SK-N-SH treated with all-trans-retinoic acid at 6 μM for 48 hours (cell line): Measurements from ENCODE around the gene TMEM51.
A peak's percentile ranks its signal among the peaks of the same experiment; 100 is the strongest.

ENCODE experiments used
- ATAC-seq: fragments of 200-7000 bp; cut with Tn5 transposase; 3 replicates; pipeline ENCODE4 v1.9.1; 2020; ENCODE audit warnings: mild to moderate bottlenecking, moderate library complexity
- ARNTL ChIP-seq: fragments of 450-650 bp; formaldehyde crosslinking; IDR thresholded peaks from 2 replicates; pipeline ENCODE4 v1.5.0; 2020; ENCODE audit warnings: low read depth, mild to moderate bottlenecking, moderate library complexity, borderline replicate concordance
- BACH2 ChIP-seq: fragments of 250-450 bp; sonication (Bioruptor Pico); IDR thresholded peaks from 2 replicates; pipeline ENCODE4 v1.9.0; 2021; ENCODE audit warnings: mild to moderate bottlenecking, borderline replicate concordance
- CSDC2 ChIP-seq: fragments of 250-450 bp; sonication (Bioruptor Pico); IDR thresholded peaks from 2 replicates; pipeline ENCODE4 v1.5.0; 2020; ENCODE audit warnings: mild to moderate bottlenecking, moderate library complexity
- GLIS3 ChIP-seq: fragments of 250-450 bp; sonication (Bioruptor Pico); IDR thresholded peaks from 2 replicates; pipeline ENCODE4 v1.5.0; 2020; ENCODE audit warnings: mild to moderate bottlenecking, moderate library complexity
- ISL1 ChIP-seq: fragments of 250-450 bp; sonication (Bioruptor Pico); IDR thresholded peaks from 2 replicates; pipeline ENCODE4 v2.1.2; 2022; ENCODE audit warnings: mild to moderate bottlenecking, moderate library complexity
- OSR1 ChIP-seq: fragments of 250-450 bp; sonication (Bioruptor Pico); IDR thresholded peaks from 2 replicates; pipeline ENCODE4 v1.8.0; 2022; ENCODE audit warnings: moderate library complexity, mild to moderate bottlenecking, inconsistent platforms
- PPARA ChIP-seq: fragments of 250-450 bp; sonication (Bioruptor Pico); IDR thresholded peaks from 2 replicates; pipeline ENCODE4 v1.5.0; 2020; ENCODE audit warnings: mild to moderate bottlenecking, borderline replicate concordance
- RARB ChIP-seq: fragments of 250-450 bp; sonication (Bioruptor Pico); IDR thresholded peaks from 2 replicates; pipeline ENCODE4 v1.8.0; 2021; ENCODE audit warnings: mild to moderate bottlenecking, moderate library complexity
- SNAI2 ChIP-seq: fragments of 250-450 bp; sonication (Bioruptor Pico); IDR thresholded peaks from 2 replicates; pipeline ENCODE4 v1.5.0; 2020; ENCODE audit warnings: mild to moderate bottlenecking, moderate library complexity
- TCF4 ChIP-seq: fragments of 250-450 bp; sonication (Bioruptor Pico); IDR thresholded peaks from 2 replicates; pipeline ENCODE4 v1.8.0; 2021; ENCODE audit warnings: mild to moderate bottlenecking, moderate library complexity, borderline replicate concordance
- TOX ChIP-seq: fragments of 250-450 bp; sonication (Bioruptor Pico); IDR thresholded peaks from 2 replicates; pipeline ENCODE4 v1.8.0; 2021; ENCODE audit warnings: mild to moderate bottlenecking, moderate library complexity, borderline replicate concordance
- ZC3H10 ChIP-seq: fragments of 250-450 bp; sonication (Bioruptor Pico); IDR thresholded peaks from 2 replicates; pipeline ENCODE4 v1.5.1; 2021; ENCODE audit warnings: mild to moderate bottlenecking, moderate library complexity
- ZFP3 ChIP-seq: fragments of 250-450 bp; sonication (Bioruptor Pico); IDR thresholded peaks from 2 replicates; pipeline ENCODE4 v1.5.0; 2020; ENCODE audit warnings: mild to moderate bottlenecking, moderate library complexity
- ZFP30 ChIP-seq: fragments of 450-650 bp; formaldehyde crosslinking; IDR thresholded peaks from 2 replicates; pipeline ENCODE4 v1.5.0; 2022; ENCODE audit warnings: mild to moderate bottlenecking, moderate library complexity
- ZNF565 ChIP-seq: fragments of 450-650 bp; formaldehyde crosslinking; conservative IDR thresholded peaks from 2 replicates; pipeline ENCODE4 v1.5.0; 2020; ENCODE audit warnings: low read depth, mild to moderate bottlenecking, moderate library complexity
- ZNF70 ChIP-seq: fragments of 450-650 bp; formaldehyde crosslinking; IDR thresholded peaks from 2 replicates; pipeline ENCODE4 v1.5.0; 2020; ENCODE audit warnings: mild to moderate bottlenecking, moderate library complexity
- ZNF8 ChIP-seq: fragments of 450-650 bp; formaldehyde crosslinking; IDR thresholded peaks from 2 replicates; pipeline ENCODE4 v1.5.0; 2020; ENCODE audit warnings: mild to moderate bottlenecking, moderate library complexity
- TF ChIP-seq, protein P1 (sequence below): fragments of 250-450 bp; sonication (Bioruptor Pico); IDR thresholded peaks from 2 replicates; pipeline ENCODE4 v1.8.0; 2020; ENCODE audit warnings: mild to moderate bottlenecking, moderate library complexity, borderline replicate concordance
- TF ChIP-seq, protein P2 (sequence below): fragments of 250-450 bp; sonication (Bioruptor Pico); IDR thresholded peaks from 2 replicates; pipeline ENCODE4 v1.8.0; 2021; ENCODE audit warnings: low read depth, mild to moderate bottlenecking, moderate library complexity, borderline replicate concordance
- TF ChIP-seq, protein P3 (sequence below): fragments of 250-450 bp; sonication (Bioruptor Pico); IDR thresholded peaks from 2 replicates; pipeline ENCODE4 v1.5.0; 2020; ENCODE audit warnings: mild to moderate bottlenecking, moderate library complexity
- TF ChIP-seq, protein P4 (sequence below): fragments of 250-450 bp; sonication (Bioruptor Pico); IDR thresholded peaks from 2 replicates; pipeline ENCODE4 v1.5.1; 2020; ENCODE audit warnings: low read depth, mild to moderate bottlenecking, moderate library complexity

The TMEM51 gene

DNA sequence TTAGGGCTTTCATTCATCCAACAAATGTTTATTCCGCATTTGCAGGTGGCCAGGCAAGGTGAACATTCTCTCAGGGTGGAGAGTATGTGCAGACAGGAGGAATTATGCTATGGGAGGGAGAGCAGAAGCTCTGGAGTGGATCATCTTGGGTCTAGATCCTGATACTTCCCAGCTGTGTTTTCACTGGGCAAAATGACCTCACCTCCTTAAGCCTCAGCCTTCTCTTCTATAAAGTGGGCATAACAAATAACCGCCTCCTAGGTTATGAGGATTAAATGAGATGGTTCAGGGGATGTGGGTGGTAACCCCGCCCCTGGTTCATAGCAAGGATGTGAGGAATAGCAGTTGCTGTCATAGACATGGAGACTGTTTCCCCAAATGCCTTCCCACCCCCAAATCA, 1.7 kb upstream of the TMEM51 start:
- no peak for ATAC-seq
- TF ChIP-seq ZNF8 (CRISPR knock-in tag) (no peak), ZNF565 (CRISPR knock-in tag) (no peak), ARNTL (CRISPR knock-in tag) (no peak), ZNF70 (CRISPR knock-in tag) (peak; percentile 95), SNAI2 (CRISPR knock-in tag) (0 out of 2 replicates have a peak, but pooled peaks have one; percentile 9), PPARA (CRISPR knock-in tag) (no peak), CSDC2 (CRISPR knock-in tag) (no peak)

DNA sequence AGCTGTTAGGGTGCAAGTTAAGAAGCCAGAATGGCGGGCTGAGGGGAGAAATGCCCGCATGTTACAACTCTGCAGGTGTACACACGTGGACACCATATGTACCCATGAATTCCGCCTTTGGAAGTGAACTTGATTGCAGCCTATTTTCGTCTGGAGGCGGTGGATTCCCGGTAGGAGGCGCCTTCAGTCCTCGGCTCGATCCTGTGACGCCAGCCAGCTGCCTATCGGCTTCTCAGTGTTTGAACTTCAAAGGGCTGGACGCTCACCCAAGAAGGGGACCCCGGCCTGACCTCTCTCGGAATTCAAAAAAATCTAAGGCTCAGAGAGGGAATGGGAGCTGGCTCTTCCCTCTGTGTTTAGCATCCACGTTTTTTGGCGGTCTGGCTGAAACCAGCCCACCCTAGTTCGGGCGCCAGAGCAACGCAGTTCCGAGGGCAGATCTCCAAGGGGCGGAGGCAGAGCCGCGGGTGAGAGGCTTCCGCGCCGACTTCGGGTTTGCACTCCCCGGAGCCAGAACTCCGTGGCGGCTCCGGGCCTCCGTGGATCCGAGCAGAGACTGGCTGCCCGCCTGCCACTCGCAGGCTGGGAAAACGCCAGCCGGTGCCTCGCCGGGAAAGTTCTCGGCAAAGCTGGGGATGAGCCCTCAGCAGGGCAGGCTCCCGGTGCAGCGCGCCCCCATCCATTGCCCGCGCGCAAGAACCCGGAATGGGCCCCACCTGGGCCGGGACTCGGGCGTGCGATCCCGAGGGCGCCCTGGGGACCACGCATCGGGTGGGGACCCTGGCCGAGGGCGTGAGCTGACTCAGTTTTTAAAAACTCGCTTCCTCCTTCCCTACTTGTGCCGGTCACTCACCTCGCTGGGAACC, 996 bp upstream of the TMEM51 start:
- peak; percentile 78 for ATAC-seq
- TF ChIP-seq OSR1 (CRISPR knock-in tag) (no peak), ZNF565 (CRISPR knock-in tag) (no peak), ZFP30 (CRISPR knock-in tag) (peak; percentile 11; the same call in 1 of the 2 replicates), TCF4 (CRISPR knock-in tag) (peak; percentile 64; the same call in 1 of the 2 replicates)
- TF ChIP-seq, protein P1, sequence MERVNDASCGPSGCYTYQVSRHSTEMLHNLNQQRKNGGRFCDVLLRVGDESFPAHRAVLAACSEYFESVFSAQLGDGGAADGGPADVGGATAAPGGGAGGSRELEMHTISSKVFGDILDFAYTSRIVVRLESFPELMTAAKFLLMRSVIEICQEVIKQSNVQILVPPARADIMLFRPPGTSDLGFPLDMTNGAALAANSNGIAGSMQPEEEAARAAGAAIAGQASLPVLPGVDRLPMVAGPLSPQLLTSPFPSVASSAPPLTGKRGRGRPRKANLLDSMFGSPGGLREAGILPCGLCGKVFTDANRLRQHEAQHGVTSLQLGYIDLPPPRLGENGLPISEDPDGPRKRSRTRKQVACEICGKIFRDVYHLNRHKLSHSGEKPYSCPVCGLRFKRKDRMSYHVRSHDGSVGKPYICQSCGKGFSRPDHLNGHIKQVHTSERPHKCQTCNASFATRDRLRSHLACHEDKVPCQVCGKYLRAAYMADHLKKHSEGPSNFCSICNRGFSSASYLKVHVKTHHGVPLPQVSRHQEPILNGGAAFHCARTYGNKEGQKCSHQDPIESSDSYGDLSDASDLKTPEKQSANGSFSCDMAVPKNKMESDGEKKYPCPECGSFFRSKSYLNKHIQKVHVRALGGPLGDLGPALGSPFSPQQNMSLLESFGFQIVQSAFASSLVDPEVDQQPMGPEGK, result no peak

DNA sequence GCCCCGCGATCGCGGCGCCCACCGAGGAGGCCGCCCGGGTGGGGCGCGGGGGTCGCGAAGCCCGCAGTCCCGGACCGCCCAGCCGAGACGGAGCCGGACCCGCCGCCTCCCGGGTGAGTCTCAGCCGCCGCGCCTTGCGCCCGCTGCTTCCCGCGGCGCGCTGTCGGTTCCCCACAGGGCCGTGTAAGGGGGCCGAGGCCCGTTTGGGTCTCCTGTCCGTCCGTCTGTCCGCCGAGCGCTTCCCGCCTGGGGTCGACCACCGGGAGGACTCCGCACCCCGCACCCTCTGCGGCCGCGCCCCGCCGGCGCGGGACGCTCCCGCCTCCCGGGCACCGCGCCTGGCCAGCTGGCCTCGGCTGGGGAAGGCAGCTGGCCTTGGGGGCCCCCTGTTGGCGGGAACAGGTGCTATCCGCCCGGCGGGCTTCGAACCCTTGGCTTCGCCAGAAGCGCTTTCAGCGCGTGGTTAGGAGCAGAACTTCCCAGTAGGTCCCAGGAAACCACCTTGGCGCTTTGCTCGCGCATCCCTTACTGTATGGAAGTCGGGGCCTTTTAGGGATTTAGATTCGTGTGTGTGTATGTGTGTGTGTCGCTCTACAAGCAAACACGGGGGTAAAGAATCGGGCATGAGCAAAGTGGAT, 414 bp downstream of the TMEM51 start:
- peak; percentile 39 for ATAC-seq
- TF ChIP-seq, protein P1, result no peak
- TF ChIP-seq, protein P2, sequence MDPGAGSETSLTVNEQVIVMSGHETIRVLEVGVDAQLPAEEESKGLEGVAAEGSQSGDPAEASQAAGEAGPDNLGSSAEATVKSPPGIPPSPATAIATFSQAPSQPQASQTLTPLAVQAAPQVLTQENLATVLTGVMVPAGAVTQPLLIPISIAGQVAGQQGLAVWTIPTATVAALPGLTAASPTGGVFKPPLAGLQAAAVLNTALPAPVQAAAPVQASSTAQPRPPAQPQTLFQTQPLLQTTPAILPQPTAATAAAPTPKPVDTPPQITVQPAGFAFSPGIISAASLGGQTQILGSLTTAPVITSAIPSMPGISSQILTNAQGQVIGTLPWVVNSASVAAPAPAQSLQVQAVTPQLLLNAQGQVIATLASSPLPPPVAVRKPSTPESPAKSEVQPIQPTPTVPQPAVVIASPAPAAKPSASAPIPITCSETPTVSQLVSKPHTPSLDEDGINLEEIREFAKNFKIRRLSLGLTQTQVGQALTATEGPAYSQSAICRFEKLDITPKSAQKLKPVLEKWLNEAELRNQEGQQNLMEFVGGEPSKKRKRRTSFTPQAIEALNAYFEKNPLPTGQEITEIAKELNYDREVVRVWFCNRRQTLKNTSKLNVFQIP (CRISPR knock-in tag), result no peak
- TF ChIP-seq TOX (CRISPR knock-in tag) (no peak), ISL1 (CRISPR knock-in tag) (no peak), TCF4 (CRISPR knock-in tag) (no peak), BACH2 (CRISPR knock-in tag) (no peak), PPARA (CRISPR knock-in tag) (no peak), OSR1 (CRISPR knock-in tag) (no peak), SNAI2 (CRISPR knock-in tag) (no peak), ZNF565 (CRISPR knock-in tag) (no peak), RARB (CRISPR knock-in tag) (no peak), ZNF70 (CRISPR knock-in tag) (no peak), ZC3H10 (no peak), CSDC2 (CRISPR knock-in tag) (no peak), GLIS3 (CRISPR knock-in tag) (no peak), ZFP3 (CRISPR knock-in tag) (no peak)
- TF ChIP-seq, protein P3, sequence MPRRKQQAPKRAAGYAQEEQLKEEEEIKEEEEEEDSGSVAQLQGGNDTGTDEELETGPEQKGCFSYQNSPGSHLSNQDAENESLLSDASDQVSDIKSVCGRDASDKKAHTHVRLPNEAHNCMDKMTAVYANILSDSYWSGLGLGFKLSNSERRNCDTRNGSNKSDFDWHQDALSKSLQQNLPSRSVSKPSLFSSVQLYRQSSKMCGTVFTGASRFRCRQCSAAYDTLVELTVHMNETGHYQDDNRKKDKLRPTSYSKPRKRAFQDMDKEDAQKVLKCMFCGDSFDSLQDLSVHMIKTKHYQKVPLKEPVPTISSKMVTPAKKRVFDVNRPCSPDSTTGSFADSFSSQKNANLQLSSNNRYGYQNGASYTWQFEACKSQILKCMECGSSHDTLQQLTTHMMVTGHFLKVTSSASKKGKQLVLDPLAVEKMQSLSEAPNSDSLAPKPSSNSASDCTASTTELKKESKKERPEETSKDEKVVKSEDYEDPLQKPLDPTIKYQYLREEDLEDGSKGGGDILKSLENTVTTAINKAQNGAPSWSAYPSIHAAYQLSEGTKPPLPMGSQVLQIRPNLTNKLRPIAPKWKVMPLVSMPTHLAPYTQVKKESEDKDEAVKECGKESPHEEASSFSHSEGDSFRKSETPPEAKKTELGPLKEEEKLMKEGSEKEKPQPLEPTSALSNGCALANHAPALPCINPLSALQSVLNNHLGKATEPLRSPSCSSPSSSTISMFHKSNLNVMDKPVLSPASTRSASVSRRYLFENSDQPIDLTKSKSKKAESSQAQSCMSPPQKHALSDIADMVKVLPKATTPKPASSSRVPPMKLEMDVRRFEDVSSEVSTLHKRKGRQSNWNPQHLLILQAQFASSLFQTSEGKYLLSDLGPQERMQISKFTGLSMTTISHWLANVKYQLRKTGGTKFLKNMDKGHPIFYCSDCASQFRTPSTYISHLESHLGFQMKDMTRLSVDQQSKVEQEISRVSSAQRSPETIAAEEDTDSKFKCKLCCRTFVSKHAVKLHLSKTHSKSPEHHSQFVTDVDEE (CRISPR knock-in tag), result no peak; the same call in 1 of the 2 replicates
- TF ChIP-seq, protein P4, sequence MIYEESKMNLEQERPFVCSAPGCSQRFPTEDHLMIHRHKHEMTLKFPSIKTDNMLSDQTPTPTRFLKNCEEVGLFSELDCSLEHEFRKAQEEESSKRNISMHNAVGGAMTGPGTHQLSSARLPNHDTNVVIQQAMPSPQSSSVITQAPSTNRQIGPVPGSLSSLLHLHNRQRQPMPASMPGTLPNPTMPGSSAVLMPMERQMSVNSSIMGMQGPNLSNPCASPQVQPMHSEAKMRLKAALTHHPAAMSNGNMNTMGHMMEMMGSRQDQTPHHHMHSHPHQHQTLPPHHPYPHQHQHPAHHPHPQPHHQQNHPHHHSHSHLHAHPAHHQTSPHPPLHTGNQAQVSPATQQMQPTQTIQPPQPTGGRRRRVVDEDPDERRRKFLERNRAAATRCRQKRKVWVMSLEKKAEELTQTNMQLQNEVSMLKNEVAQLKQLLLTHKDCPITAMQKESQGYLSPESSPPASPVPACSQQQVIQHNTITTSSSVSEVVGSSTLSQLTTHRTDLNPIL, result no peak
